NCI-H1048 (cell line): ENCODE results near the gene PNMT.

Source experiments
- DNase-seq: peaks from one replicate; lab custom pipeline; 2025; lab: John Stamatoyannopoulos, UW

Gene PNMT

DNA sequence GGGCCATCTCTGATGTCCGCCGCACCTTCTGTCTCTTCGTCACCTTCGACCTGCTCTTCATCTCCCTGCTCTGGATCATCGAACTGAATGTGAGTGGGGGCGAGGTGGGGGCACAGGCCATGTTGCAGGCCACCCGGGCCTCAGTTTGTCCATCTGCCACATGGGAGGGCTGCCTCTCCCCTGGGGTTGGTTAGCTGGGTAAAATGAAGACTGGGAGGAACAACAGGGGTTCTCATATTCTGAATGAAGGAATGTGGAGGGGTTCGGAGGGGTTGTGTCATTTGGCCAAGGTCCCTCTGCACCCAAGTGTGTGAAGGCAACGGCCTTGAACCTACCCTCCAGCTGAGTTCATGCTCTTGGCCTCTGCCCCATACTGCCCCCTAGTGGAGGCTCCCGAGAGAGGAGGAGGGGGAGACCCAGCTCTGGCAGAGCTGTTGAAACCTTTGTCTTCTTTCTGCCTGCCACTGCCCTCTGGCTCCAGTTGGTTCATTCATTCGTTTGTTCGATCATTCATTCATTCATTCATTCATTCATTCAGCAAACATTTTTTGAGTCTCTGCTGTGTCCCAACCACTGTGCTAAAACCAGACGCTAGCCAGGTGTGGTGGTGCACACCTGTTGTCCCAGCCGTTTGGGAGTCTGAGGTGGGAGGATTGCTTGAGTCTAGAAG, 14.5 kb upstream of the PNMT start:
- no peak for DNase-seq

DNA sequence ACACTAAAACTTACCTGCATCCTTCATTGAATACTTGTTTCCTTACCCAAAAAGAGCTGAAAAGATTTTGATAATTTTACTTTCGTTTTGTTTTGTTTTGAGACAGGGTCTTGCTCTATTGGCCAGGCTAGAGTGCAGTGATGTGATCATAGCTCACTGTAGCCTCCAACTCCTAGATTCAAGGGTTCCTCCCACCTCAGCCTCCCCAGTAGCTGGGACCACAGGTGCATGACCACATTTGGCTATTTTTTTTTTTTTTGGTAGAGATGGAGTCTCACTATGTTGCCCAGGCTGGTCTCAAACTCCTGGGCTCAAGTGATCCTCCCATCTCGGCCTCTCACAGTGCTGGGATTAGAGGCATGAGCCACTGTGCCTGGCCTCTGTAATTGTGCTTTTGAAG, 13.1 kb upstream of the PNMT start:
- DNase-seq: no peak

DNA sequence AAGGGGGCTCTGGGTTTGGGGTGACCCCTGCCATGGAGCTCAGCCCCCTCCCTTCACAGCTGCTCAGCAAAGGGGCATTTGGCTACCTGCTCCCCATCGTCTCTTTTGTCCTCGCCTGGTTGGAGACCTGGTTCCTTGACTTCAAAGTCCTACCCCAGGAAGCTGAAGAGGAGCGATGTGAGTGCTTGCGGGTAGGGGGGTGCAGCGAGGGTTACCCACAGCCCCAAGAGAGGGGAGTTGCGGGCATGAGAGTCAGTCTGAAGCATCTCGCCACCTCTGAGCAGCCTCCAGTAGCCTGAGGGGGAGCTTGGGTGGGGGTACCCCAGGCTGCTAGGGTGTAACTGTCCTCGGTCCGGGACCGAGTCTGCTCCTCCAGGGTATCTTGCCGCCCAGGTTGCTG, 9.9 kb upstream of the PNMT start:
- no peak for DNase-seq

DNA sequence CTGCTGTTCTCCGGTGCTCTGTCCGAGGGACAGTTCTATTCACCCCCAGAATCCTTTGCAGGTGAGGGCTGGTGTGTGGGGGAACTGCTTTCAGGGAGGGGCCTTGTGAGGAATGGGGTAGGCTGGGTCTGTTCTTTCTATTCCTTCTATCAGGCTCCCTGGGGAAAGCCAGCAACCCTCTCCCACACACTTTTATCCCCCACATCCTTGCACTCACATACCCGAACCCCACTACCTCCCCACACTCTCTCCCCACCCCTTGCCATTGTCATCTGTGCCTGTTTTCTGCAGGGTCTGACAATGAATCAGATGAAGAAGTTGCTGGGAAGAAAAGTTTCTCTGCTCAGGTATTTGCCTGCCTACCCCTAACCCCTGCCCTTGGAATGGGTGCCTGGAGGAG, 9.5 kb upstream of the PNMT start:
- no peak for DNase-seq

DNA sequence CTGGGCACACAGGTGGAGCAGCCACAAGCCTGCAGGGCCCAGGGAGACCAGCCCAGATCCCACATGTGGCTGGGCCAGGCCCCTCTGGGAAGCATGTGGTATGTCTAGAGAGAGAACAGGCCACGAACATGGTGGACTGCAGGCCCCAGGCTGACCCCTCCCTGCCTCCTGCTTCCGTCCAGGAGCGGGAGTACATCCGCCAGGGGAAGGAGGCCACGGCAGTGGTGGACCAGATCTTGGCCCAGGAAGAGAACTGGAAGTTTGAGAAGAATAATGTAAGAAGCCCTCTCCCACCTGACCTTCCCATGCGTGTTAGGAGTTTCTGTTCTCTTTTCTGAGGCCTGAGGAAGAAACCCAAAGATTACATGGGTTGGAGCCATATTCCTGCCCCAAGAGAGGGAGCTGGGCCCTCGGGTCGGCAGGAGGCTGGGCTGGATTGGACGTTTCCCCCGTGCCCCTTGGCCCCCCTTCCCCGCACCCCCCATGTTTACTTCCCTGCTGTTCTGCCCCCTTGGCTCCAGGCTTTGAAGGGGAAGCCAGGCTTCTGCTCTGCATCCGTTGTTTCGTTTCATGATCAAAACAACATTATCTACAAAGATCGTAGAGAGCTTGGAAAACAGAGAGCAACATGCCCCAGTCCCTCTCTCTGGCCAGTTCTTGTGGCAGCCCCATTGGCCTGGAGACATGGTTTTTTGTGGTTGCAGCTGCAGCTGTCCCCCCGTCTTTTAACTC, 8.8 kb upstream of the PNMT start:
- no peak for DNase-seq

DNA sequence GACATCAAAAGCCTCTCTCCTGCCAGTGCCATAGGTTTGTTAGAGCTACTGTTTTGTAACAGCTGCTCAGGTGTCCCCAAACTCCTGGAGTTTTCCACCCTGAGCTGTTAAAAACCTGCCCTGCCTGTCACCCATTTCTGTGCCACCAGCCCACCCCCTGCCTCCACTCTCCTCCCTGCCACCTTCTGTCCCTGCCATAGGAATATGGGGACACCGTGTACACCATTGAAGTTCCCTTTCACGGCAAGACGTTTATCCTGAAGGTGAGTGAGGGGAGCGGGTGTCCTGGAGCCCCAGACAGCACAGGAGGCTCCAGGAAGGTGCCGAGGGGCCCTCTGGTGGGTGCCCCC, 8.3 kb upstream of the PNMT start:
- no peak for DNase-seq

DNA sequence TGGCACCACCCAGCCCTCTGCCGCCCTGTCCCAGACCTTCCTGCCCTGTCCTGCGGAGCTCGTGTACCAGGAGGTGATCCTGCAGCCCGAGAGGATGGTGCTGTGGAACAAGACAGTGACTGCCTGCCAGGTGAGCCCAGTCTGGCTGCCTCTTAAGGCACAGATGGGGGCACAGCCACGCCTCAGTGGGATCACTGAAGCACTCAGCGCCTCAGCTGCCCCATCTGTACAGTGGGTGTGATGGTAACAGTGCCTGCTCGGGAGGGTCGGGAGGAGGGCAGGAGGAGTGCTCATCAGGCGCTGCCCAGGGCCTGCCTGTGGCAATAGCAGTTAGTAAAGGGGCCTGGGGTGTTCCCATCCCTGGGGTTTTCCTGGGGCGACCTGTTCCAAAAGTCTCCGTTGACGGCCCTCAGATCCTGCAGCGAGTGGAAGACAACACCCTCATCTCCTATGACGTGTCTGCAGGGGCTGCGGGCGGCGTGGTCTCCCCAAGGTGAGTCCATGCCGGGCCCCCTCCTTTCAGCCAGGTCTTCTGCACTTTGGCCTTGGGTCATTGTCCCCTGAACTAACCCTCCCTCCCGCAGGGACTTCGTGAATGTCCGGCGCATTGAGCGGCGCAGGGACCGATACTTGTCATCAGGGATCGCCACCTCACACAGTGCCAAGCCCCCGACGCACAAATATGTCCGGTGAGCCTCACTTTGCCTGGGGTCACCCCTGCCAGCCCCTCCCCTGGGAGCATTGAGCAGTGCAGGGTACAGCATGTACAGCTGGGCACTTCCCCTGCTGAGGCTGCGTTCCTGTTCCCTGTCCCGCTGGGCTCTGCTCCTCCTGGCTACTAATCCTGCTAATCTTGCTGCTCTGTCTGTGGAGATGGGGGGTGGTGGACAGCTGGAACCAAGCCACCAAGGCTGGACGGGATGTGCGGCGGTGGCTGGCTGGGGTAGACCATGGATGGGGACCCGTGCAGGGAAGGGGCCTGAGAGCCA, 7.6 kb upstream of the PNMT start:
- DNase-seq: no peak

DNA sequence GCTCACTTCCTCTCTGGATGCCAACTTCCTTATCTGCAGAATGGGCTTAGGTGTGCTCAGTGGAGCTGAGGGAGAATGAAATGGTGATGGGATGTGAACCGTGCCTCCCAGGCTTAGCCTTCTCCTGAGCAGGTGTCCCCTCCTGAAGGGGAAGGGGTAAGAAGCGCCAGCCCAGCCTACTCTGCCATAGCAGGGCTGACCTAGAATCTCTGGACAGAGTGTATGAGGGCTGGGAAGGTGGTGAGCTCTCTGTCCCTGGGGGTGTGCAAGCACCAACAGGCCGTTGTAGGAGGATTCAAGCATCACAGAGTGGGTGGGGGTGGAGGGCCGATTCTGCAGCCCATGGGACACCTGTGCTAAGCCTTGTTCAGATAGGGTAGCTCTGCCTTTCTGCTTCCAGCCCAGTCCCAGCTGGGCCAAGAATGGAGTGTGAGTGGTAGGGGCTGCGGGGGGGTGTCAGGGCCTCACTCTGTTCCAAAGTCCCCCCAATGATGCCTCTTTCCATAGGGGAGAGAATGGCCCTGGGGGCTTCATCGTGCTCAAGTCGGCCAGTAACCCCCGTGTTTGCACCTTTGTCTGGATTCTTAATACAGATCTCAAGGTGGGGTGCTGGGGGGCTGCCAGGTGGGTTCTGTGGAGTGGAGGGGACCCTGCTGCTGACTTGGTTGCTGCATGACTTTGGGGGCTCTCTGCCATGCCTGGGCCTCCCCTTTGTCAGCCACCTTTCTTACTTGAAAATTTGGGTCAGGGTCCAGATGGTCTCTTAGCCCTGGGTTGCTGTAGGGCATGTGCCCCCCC, 6.3 kb upstream of the PNMT start:
- no peak for DNase-seq

DNA sequence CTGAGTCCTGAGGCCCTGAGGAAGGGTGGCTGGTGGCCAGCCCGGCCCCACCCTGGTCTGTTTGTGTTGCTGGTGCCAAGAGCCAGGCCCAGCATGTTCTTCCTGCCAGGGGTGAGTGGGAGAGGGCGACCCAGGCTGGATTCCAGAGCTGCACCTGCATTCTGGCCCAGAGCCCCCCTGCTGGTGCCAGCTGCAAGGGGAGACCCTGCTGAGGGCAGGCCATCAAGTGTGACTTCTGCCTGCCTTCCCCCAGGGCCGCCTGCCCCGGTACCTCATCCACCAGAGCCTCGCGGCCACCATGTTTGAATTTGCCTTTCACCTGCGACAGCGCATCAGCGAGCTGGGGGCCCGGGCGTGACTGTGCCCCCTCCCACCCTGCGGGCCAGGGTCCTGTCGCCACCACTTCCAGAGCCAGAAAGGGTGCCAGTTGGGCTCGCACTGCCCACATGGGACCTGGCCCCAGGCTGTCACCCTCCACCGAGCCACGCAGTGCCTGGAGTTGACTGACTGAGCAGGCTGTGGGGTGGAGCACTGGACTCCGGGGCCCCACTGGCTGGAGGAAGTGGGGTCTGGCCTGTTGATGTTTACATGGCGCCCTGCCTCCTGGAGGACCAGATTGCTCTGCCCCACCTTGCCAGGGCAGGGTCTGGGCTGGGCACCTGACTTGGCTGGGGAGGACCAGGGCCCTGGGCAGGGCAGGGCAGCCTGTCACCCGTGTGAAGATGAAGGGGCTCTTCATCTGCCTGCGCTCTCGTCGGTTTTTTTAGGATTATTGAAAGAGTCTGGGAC, 5.5 kb upstream of the PNMT start:
- DNase-seq: no peak

DNA sequence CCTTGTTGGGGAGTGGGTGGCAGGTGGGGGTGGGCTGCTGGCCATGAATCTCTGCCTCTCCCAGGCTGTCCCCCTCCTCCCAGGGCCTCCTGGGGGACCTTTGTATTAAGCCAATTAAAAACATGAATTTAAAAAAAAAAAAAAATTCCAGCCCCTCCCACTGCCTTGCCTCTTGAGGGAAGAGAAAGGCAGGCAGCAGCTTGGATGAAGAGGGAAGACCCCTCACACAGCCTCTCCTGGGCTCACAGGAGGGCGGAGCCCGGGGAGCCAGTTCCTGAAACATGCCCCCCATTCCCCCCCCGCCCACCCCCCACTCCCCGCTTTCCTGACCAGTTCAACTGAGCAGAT, 4.9 kb upstream of the PNMT start:
- no peak for DNase-seq

DNA sequence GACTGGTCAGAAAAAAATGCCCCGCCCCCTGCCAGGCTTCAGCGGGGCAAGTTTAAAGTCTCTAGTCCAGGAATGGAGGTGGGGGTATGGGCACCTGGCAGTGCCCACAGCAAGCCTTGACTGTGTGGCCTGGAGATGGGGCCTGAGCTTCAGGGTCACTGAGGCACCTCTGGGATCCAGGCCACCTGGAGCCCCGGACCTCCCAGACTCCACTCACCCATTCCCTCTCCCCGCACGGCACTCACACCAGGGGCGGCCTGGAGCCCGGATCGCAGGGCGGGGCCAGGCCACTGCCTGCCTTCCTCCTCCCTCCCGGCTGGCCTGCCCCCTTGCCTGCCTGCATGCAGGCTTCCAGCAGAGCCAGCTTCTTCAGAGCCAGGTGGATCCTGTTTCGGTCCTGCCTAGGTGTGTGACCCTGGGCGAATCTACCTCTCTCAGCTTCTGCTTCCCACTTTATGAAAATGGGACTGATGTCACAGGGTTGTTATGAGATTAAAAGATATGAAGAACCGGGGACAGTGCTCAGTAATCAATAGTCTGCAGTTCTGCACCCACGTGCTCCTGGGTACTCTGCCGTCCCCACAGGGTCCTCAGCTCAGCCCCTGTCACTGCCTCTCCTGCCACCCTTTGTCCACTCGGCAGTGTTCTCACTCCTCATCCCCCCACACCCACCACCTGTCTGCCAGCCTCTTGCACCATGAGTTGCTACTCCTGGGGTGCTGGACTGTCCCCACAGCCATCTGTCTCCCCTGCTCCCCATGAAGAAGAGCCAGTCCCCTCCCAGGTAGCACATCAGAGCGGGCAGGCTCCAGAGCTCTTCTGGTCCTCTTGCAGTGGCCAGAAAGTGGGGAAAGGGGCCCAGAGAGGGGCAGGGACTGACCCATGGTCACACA, 4.3 kb upstream of the PNMT start:
- no peak for DNase-seq

DNA sequence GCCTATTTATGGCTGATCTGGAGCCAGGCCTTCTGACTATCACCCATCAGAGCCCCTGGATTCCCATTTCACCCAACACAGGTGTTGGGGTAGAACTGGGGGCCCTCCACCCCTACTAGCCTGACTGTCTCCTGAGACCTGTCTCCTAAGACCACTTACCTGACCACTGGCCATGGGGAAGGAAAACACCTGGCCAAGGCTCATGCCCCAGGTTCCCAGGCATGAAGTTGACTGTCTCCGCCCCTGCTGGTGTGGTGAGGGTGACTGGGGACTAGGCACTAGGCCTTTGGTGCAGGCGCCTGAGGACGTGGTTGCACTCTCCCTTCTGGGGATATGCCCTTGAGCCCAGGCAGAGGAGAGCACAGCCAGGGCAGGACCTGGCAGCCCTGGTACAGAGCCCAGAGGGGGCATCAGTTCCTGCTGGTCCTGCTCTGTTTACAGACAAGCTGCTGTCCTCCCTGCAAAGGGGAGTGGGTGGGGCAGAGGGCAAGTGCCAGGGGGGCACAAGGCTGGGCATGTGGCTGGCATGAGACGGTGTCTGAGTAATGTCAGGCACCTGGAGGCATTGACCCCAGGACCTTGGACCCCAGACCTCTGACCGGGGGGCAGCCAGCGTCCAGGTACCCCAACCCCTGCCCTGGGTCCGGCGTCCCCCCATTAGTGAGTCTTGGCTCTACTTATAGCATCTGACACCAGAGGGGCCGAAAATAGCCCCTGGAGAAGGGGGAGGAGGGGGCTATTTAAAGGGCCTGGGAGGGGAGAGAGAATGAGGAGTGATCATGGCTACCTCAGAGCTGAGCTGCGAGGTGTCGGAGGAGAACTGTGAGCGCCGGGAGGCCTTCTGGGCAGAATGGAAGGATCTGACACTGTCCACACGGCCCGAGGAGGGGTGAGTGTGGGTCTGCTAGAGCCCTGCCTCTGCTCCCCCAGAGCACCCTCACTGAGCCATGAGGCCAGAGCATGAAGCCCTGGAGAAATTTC, 3.4 kb upstream of the PNMT start, which contains the start of gene TCAP:
Gene TCAP, plus strand, starts transcription at position 769 of the 981 bp plus-strand sequence. Its CDS starts 11 bp downstream, at position 780.
- DNase-seq: no peak

DNA sequence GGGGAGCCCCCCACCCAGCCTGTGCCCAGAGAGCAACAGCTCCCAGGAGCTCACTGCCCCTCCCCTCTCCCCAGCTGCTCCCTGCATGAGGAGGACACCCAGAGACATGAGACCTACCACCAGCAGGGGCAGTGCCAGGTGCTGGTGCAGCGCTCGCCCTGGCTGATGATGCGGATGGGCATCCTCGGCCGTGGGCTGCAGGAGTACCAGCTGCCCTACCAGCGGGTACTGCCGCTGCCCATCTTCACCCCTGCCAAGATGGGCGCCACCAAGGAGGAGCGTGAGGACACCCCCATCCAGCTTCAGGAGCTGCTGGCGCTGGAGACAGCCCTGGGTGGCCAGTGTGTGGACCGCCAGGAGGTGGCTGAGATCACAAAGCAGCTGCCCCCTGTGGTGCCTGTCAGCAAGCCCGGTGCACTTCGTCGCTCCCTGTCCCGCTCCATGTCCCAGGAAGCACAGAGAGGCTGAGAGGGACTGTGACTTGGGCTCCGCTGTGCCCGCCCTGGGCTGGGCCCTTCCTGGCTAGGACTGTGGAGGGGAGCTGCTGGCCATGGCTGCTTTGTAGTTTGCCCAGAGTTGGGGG, 2.5 kb upstream of the PNMT start:
- DNase-seq: no peak

DNA sequence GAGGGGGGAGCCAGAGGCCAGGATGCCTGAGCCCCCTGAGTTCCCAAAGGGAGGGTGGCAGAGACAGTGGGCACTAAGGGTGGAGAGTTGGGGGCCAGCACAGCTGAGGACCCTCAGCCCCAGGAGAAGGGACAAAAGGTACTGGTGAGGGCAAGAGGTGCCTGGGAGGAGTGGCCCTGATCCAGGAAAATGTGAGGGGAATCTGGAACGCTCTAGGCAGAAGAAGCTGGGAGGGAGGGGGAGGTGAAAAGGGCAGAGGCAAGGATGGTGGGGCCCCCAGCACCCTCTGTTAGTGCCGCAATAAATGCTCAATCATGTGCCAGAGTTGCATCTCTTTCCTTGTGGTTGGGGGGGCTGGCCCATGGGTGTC, 2.0 kb upstream of the PNMT start:
- DNase-seq: no peak

DNA sequence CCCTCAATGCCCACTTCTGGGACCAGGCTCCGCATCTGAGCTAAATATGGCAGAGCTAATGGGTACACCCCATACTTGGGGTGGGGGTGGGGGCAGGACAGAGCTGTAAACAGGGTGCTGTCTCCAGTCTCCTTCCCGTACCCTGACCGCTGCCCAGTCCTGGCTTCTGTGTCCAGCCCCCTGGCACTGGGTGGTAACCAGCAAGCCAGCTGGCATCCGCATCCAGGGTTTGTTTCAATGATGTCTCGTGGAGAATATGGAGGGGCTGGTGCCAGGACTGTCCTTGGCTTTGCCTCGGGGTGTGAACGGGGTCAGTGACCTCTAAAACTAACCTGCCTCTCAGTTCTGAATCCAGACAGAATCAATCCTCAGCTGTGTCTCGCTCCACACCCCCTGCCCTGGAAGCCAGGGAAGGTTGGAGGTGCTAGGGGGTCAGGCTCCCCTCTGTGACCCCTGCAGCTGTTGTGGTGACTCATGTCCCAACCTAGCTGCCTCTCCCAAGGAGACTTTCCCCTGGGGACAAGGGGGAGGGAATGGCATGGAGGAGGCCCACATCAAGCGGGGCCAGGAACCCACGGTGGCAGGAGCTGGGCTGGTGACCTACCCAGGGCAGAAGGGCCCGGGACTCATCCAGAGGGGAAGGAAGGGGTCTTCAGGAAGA, 1.5 kb upstream of the PNMT start:
- no peak for DNase-seq

DNA sequence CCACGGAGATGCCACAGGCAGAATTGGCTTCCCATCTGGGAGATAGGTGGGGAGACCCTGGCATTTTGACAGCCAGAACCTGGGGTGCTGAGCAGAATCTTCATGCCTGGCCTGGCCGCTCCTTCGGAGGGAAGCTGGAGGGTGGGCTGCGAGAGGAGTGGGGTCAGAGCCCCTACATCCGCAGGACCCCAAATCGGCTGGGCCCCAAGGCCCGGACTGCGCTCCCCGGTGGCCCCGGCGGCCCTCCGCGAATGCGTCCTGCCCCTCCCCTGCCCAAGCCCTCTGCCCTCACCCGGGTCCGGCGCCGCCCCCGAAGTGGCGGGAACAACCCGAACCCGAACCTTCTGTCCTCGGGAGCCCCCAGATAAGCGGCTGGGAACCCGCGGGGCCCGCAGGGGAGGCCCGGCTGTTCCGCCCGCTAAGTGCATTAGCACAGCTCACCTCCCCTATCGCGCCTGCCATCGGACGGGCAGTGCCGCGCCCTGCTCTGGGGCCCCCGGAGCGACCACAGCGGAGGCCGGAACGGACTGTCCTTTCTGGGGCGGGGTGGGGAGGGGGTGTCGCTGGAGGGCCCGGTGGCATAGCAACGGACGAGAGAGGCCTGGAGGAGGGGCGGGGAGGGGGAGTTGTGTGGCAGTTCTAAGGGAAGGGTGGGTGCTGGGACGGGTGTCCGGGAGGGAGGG, 850 bp upstream of the PNMT start:
- DNase-seq: no peak
